IPS-18c (cell line): Measurements from ENCODE around the gene LORICRIN.
"Not testable (repeated sequence)": the region's sequence is repeated elsewhere in the genome, so short reads cannot be mapped to it uniquely, and the experiment has no call there.

Source experiments
- H3K4me3 ChIP-seq: 2 replicates; pipeline ENCODE4 v1.7.0; 2013; ENCODE audit warnings: low read depth, mild to moderate bottlenecking, low read length, moderate library complexity; ENCODE audit not compliant: insufficient read depth
- H3K9me3 ChIP-seq: one replicate; pipeline ENCODE4 v1.6.1; 2013; ENCODE audit warnings: mild to moderate bottlenecking, low read length, moderate library complexity; ENCODE audit not compliant: control insufficient read depth, insufficient read depth

LORICRIN gene

GRCh38 chr1:153259387-153259786 is at the start of gene LORICRIN:
Gene LORICRIN (plus strand): TSS chr1:153259687. CDS start chr1:153260950, 1,263 bp downstream.
- Histone ChIP-seq H3K9me3 (no peaks in the 10 kb centered on the region), H3K4me3 (no peak within 1 kb of the TSS)

DNA sequence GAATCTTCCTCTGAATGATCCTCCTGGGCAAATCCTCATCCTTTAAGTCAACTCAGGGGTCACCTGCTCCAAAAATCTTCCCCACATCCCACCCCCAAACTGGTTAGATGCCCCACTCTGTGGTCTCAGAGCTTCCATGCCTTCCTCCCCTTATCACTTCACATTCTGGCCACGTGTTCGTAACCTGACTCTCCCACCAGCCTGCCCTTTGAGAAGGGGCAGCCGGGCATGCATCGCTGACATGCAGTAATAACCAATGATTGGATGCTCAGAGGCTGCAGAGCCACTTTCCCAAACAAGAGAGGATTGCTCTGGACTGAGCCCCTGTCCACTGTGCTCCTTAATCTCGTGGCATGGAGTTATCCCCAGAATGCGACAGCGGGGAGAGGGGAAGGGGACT is 49.3 kb upstream of the LORICRIN start:
- no peaks in the 10 kb centered on the region for H3K9me3 ChIP-seq

GRCh38 chr1:153212201-153212600 is 47.3 kb upstream of the LORICRIN start:
- H3K4me3 ChIP-seq: no peak overlapping the region

More for the DNA sequence above, 49.3 kb upstream of the LORICRIN start:
- H3K4me3 ChIP-seq: no peak overlapping the region

DNA sequence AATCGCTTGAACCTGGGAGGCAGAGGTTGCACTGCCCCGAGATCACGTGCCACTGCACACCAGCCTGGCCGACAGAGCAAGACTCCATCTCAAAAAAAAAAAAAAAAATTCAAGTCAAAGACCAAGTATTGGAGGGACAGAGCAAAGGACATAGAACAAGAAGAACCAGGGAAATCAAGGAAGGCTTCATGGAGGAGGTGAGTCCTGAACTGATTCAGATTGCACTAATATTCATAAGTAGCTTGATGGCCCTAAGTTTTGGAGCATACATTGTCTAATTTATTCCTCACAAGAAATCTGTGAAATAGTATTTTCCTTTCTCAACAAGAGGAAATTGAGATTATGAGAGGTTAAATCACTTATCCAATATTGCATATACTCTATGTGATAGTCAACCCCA is 46.0 kb upstream of the LORICRIN start:
- Histone ChIP-seq H3K4me3 (no peak overlapping the region), H3K9me3 (no peaks in the 10 kb centered on the region)

More at GRCh38 chr1:153212201-153212600, 47.3 kb upstream of the LORICRIN start:
- H3K9me3 ChIP-seq: no peaks in the 10 kb centered on the region

DNA sequence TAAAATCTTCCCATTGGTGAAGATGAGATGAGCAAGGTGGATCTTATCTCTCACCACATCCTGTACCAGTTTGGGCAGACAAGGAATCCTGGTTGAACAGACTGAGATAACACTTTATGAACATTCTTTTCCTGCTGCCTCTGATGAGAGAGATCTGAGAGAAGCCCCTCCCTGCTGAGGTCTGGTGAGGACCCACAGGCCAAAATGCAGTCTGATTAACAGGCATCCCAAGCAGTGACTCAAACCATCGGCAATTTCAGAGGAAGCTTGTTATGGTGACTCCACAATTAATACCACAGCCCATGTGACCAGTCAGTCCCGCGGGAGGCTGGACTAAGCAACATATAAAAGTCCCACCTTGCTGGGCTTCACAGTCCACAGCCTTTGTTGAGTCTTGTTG is 42.3 kb upstream of the LORICRIN start, which contains the start of gene PRR9:
PRR9 (plus strand) TSS at position 373 of the 400 bp plus-strand sequence. CDS start 561 bp downstream, outside the sequence.
- H3K9me3 ChIP-seq: peaks cover 2% of the 10 kb centered on the region
- no peak within 1 kb of the TSS for H3K4me3 ChIP-seq

DNA sequence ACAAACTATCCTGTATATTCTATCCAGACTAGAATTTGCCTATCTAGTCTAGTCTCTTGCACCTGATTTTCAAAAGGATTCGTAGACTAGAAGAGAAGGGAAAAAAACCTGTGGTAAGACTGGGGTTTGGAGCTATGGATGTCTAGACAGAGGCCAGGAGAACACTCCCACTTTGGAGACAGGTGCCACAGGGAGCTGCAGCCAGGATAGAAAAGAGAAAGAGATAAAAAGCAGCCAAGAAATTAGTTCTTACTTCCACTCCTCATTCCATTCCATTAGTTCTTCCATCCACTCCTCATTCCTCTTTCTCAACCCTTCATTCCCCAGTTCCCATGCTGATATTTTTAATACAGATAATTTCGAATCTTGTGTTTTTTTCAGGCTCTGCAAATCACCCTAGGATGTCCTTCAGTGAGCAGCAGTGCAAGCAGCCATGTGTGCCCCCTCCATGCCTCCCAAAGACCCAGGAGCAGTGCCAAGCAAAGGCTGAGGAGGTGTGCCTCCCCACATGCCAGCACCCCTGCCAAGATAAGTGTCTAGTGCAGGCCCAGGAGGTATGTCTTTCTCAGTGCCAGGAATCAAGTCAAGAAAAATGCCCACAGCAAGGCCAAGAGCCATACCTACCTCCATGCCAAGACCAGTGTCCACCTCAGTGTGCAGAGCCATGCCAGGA is 41.6 kb upstream of the LORICRIN start:
- peaks cover 2% of the 10 kb centered on the region for H3K9me3 ChIP-seq
- H3K4me3 ChIP-seq: no peak overlapping the region

GRCh38 chr1:153220606-153221303 is 38.7 kb upstream of the LORICRIN start:
- no peak overlapping the region for H3K4me3 ChIP-seq
- H3K9me3 ChIP-seq: peaks cover 2% of the 10 kb centered on the region

DNA sequence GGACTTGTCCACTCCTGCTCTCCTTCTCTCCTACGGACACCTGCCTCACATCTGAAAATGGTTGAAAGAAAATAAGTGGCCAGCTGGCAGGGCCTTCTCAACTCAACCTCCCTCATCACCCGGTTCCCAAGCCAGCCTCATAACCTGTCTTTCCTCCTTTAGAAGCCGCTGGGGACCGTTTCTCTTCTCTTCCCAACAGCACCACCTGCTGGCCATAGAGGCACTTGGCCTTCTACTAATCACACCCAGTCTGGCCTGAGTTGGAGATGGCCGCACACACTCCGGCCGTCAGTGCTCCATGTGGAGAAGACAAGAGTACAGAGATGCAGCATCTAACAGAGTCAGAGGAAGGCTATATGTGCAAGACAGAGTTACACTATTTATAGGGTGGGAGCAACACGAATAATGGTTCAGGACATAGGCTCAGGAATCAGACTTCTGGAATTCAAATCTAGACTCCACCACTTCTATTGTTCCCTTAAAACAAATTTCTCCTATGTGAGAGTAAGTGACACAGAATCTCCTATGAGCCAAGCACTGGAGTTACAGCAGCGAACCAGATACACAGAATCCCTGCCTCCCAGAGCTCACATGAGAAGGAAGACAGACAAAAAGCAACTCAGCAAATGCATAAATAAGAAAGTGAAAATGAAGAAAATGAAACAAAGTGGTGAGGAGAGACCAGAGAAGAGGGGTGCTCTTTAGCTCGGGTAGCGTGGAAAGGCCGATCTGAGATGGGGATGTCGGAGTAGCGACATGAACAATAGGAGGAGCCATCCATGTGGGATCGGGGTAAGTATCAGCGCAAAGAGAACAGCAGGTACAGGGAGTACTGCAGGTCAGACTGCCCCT is 36.2 kb upstream of the LORICRIN start:
- not testable (repeated sequence) for H3K4me3 ChIP-seq, H3K9me3 ChIP-seq

DNA sequence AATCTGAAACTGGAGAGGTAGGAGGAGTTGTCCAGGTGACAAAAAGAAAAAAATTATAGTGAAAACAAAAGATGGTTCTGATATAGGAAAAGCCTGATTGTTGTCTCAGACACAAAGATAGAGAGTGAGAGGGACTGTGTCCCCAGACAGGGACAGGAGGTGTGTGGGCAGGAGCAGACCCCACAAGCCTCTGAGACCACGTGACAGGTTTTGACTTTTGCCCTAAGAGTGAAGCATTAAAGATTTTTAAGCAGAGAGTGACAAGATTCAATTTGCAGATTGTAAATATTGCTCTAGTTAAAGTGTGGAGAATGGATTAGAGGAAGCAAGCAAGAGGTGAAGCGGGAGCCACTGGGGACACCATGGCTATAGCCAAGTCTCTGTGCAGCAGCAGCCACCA is 31.7 kb upstream of the LORICRIN start:
- H3K9me3 ChIP-seq: no peaks in the 10 kb centered on the region
- H3K4me3 ChIP-seq: no peak overlapping the region

- H3K4me3 ChIP-seq: no peak overlapping the region
- no peaks in the 10 kb centered on the region for H3K9me3 ChIP-seq
Measured at GRCh38 chr1:153228491-153228890, 31.0 kb upstream of the LORICRIN start.

GRCh38 chr1:153229076-153229829 is 30.2 kb upstream of the LORICRIN start:
- not testable (repeated sequence) for H3K9me3 ChIP-seq, H3K4me3 ChIP-seq

DNA sequence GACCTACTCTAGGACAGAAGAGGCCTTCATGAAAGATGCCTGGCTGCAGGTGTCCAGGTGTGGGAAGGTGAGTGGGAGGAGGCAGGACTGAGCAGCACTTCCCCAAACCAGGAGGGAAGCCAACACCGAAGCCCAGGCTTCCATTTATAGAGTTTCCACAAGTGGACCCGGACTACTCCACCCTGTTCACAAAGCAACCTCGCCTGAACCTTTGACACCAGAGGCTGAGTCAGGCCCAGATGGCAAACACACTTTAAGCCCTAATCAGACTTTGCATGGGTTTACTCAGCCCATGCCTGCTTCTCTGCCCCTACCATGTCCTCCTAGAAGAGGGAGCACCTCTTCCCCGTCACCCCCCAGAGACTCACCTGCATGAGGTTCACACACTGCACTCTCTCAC is 28.1 kb upstream of the LORICRIN start:
- no peak overlapping the region for H3K4me3 ChIP-seq
- H3K9me3 ChIP-seq: no peaks in the 10 kb centered on the region

- Histone ChIP-seq H3K4me3 (no peak overlapping the region), H3K9me3 (no peaks in the 10 kb centered on the region)
Measured at GRCh38 chr1:153231785-153232184, 27.7 kb upstream of the LORICRIN start.

GRCh38 chr1:153232553-153232952 is 26.9 kb upstream of the LORICRIN start:
- Histone ChIP-seq H3K9me3 (no peaks in the 10 kb centered on the region), H3K4me3 (no peak overlapping the region)

DNA sequence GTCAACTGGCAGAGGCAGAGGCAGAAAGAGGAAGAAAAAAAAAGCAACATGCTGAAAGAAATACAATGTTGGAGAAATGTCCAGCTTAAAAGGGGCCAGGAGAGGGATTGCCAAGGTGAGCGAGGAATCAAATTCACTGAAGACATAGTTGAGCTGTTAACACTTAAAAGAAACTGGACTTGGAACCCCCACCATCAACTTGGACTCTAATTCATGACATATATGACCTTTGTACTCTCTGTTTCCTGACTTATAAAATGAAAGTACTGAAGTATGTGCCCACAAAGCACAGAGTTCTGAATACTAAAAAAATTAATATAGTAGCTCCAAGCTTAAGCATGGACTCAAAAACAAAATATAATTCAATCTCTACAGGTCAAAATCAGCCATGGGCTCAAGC is 26.0 kb upstream of the LORICRIN start:
- Histone ChIP-seq H3K4me3 (no peak overlapping the region), H3K9me3 (no peaks in the 10 kb centered on the region)

- Histone ChIP-seq H3K9me3 (no peaks in the 10 kb centered on the region), H3K4me3 (no peak overlapping the region)
Measured at GRCh38 chr1:153238527-153238926, 21.0 kb upstream of the LORICRIN start.

DNA sequence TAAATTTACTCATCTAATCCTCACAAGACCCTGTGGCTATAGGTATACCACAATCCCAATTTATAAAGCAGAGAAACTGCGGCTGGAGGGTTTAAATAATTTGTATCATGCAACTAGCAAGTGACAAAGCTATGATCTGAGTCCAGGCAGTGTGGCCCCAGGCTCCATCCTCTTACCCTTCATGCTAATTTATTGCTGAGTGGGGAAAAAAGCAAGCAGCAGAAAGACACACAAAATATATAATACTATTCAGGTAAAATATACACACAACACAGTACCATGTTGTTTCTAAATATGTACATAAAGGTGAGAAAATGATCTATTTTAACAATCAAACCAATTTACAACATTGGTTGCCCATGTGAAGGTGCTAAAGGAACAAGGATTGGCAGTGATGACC is 17.3 kb upstream of the LORICRIN start:
- H3K4me3 ChIP-seq: no peak overlapping the region
- no peaks in the 10 kb centered on the region for H3K9me3 ChIP-seq
